Neural progenitor cell (in vitro differentiated cells): ENCODE results near the gene ADRA1B.

Experiments used
- CTCF ChIP-seq: fragments of 200-600 bp; sonication (generic); IDR thresholded peaks from 2 replicates; pipeline ENCODE4 v1.5.1; 2017; ENCODE audit warnings: antibody characterized with exemption, mild to moderate bottlenecking
- EZH2 ChIP-seq: fragments of 200-600 bp; sonication (generic); IDR thresholded peaks from 2 replicates; pipeline ENCODE4 v1.6.1; 2017; ENCODE audit warnings: antibody characterized with exemption, mild to moderate bottlenecking, moderate library complexity

- TF ChIP-seq CTCF, result no peak
- no peak for TF ChIP-seq EZH2
These were observed 92.8 kb downstream of the ADRA1B start, which contains the start of gene TTC1 for GRCh38 chr5:160008877-160009590.
